HG02943 (cell line): Measurements from ENCODE around the gene CREB3.

Experiments used
- ATAC-seq: cut with Tn5 transposase; IDR thresholded peaks from one replicate; pipeline ENCODE4 v1.9.1; 2021; ENCODE audit warnings: mild to moderate bottlenecking, low read depth, moderate library complexity; ENCODE audit not compliant: unreplicated experiment

Gene CREB3

DNA sequence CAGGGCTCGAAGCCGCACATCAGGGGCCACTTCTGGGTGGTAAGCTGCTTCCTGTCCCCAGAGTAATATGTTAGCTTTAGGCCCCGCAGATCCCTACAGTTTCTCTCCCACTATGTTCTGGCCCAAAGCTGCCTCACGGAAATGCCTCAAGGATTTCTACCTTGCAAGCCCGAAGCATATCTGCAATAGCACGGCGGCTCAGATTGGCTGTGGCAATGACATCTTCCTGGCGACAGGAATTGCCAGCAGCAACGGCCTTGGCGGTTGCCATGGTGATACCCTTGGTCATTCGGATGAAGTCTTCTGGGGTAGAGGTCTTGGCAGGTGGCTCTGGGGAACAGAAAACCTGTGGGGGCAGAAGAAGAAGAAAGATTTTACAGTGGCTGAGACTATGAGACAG is 32.4 kb upstream of the CREB3 start:
- no peak for ATAC-seq

DNA sequence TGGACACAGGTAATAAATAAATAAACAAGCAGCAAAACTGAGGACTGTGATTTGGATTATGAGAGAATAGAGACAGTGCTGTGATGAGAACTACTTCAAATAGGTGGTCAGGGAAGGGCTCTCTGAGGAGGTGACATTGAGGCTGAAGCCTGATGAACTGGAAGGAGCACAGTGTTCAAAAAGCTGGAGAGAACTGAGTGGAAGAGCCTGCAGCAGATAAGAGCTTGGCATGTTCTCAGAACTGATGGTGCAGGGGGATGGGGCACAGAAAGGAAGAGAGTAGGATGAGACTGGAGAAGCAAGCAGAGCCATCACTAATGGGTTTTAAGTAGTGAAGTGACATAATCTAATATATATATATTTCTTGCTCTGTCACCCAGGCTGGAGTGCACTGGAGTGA is 31.5 kb upstream of the CREB3 start:
- no peak for ATAC-seq

DNA sequence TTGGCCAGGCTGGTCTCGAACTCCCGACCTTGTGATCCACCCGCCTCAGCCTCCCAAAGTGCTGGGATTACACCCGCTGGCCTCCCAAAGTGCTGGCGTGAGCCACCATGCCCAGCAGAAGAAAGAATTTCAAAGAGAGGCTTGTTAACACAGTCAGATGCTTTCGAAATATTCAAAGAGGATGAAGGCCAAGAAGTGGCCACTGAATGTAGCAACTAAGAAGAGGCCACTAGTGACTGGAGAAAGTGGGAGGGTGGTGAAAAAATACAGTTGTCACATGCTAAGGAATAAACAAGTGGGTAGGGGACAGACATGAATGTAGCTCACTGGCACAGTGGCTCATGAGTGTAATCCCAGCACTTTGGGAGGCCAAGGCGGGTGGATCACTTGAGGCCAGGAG is 29.8 kb upstream of the CREB3 start:
- ATAC-seq: no peak

DNA sequence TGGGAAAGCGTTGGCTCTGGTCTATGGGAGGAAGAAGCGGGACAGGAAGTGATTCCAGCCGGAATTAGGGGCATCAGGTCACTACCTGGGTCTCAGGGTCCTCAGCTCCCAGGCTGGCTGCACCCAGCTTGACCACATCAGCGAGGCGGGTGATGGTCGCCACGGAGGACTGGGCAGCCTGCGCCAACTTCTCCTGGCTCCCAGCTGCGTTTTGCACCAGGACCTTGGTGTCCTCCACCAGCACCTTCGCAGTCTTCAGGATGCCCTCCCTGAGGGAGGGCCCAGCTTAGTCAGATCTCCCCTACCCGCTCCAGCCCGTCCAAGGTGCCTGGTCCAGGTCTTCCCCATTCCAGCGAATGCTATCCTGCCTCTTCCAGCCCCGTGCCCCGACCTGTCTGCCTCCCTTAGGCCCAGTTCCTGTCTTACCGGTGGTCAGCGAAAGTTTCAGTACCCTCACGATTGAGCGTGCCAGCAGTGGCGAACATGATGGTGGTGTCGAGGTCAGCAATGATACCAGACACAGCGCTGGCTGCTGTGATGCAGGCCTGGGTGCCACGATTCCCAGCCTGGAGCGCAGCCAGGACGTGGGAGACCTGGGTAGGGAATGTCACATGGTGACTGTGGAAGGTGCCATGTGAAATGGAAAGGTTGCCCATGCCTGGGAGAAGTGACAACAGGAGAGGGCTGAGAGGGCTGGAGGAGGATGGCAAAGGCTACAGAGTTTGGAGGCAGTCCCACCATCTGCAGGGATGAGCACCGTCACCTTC is 28.4 kb upstream of the CREB3 start:
- no peak for ATAC-seq

DNA sequence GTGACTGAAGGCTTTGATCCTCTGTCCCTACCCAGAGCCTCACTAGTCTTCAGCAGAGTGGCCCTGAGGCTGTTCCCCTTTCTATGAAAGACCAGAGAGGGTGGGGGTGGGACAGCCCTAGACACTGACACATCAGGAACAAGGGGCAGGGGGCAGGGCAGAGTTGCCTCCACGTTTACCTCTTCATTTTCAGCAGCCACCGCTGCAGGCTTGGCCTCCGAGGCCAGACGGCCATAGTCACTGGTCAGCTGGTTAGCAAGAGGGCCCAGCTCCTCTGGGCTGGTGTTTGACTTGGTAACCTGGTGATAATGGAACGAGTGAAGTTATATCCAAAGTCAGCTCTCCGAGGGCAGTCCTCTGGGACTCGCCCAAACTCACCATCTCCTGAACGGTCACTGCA is 27.1 kb upstream of the CREB3 start:
- no peak for ATAC-seq

DNA sequence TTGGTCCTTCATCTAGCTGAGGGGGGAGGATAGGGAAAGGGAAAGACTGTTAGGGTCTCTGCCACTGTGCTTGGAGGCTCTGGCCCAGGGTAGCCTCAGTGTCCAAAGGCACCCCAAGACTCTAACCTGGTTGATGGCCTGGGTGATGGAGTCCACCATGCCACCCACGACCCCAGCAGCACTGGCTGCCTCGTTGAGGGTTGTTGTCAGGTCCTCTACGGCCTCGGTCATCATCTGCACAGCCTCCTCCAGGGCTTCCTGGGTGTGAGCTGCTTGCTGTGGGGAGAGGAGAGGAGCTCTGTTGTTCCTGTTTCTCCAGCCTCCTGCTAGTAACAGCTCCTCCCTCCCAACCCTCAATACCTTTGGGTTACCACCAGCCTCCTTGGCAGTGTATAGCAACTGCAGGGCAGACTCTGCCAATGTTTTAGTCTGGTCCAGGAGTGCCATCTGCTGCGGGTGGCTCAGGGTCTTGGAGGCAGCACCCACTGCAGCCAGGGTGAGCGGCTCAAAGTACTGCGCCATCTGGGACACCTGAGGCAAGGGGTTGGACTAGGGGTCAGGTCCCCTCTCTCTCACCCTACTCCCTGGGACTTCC is 26.5 kb upstream of the CREB3 start:
- no peak for ATAC-seq

DNA sequence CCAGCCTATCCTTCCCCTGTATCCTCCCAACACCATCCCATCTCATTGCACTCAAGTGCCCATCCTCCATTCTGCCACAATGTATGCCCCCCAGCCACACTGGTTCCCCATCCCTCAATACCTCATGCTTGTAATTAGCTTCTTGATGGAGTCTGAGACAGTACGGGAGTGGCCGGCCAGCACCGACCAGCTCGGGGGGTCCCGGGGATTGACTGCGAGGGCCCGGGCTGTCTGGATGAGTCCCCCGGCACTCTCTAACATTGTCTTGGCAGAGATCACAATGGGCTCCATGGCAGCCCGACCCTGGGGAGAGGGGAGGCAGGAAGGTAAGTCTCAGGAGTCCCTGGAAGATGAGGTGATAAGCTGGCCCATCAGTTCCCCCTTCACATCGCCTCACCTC is 25.5 kb upstream of the CREB3 start:
- no peak for ATAC-seq

DNA sequence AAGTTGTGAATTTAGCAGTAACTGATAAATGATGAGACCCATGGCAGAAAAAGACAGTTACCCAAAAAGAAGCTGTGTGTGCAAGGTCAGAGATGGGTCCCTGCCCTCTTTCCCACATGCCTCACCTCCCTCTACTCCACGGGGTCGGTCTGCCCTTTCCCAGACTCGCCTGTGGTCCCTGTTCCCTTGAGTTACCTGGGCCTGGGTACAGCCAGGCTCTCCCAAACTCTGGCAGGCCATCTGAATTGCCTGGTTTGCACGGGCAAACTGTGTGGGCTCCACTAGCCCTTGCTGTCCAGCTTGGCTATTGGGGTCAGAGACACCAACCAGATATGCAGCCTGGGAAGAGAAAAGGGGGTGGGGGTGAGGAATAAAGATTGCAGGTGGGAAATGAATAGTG is 24.3 kb upstream of the CREB3 start:
- no peak for ATAC-seq

GRCh38 chr9:35710818-35711500 is 21.5 kb upstream of the CREB3 start:
- no peak for ATAC-seq

DNA sequence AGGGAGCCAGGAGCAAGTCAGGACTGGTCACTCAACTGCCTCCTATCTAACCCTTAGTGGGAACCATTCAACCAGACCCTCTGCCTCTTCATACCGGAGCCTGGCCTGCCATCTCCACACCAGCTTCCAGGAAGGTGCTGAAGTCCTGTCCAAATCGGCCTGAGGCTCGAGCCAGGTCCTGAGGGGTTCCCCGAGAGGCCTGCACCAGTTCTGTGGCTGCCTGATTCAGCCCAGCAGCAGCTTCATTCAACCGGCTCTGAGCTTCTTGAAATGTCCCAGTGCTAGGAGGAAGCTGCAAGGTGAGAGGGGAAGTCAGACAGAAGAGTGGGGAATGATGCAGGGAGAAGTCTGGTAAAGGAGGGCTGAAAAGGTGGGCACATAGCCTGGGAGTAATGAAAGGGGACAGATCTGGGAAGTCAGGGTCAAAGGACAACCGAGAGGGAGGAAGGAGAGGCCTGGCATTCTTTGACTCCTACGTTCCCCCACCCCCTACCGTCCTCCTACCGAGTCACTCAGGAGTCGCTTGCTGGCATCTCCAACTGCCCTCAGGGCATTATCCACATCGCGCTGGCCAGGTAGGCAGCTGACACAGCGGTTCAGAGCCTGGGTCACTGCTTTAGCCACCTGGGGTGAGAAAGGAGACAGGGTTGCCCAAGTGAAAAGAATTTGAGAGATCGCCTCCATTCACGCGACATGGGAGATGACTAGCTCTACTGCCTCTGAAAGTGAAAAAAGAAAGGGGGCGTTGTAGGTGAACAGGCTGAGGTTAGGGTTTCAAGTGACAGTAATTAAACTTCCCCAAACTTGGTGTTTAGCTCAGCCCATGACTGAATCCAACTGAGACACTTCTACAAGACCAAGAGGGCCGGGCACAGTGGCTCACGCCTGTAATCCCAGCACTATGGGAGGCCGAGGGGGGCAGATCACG is 20.7 kb upstream of the CREB3 start:
- no peak for ATAC-seq

DNA sequence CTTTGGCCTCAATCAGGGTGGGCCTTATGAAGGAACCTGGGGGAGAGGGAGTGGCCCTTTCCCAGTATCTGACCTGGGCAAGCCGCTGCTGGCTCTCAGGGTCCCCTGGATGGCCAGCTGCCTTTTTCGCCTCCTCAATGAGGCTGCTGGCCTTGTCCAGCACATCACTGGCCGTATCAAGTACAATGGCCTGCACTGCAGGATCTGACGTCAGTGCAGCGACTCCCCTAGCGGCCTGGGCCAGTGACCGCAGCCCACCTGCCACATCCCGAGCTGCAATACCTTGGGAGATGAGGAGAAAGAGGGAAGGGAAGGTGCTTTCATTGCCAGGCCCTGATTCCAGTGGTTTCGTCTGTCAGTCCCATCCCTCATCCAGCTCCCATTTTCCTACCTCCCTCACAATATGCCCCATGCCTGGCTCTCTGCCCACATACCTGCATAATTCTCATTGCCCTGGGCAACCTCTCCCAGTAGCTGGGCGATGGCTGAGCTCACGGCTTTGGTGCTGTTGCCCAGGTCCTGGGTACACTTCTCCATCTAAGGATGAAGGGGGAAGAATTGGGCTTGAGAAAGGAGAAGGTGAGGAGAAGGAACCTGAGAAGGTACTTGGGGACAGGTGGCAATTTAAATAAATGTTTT is 19.6 kb upstream of the CREB3 start:
- no peak for ATAC-seq

DNA sequence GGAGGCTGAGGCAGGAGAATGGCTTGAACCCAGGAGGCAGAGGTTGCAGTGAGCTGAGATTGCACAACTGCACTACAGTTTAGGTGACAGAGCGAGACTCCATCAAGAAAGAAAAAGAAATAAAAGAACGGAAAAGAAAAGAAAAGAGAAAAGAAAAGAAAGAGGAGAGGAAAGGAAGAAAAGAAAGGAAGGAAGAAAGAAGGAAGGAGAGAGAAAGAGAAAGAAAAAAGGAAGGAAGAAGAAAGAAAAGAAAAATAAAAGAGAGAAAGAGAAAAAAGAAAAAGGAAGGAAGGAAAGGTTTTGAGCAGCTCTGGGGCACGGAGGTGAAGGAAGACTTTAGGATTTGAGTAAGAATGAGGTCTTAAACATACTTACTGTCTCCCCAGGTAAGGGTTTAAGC is 18.9 kb upstream of the CREB3 start:
- no peak for ATAC-seq

DNA sequence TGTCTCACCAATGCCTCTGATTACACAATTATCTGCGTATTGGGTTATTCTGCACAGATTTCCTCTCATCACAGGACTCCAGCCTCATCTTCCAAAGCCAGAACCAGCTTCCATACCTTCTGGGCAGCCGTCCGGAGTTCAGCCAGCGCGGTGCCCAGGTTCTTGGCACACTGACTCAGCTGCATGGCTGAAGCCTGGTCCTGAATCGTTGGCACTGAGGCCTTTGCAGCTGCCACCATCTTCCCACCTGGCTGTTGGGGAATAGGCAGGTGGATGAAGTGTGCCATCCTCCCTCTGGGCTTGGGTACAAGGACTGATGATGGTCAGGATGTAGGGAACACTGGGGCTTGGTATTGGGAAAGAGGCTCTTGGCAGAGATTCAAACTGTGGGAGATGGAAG is 18.3 kb upstream of the CREB3 start:
- no peak for ATAC-seq

- no peak for ATAC-seq
Measured at GRCh38 chr9:35714579-35715252, 17.8 kb upstream of the CREB3 start.

- no peak for ATAC-seq
Measured at GRCh38 chr9:35716230-35716629, 16.2 kb upstream of the CREB3 start.

- no peak for ATAC-seq
Measured at GRCh38 chr9:35717132-35717870, 15.2 kb upstream of the CREB3 start.

DNA sequence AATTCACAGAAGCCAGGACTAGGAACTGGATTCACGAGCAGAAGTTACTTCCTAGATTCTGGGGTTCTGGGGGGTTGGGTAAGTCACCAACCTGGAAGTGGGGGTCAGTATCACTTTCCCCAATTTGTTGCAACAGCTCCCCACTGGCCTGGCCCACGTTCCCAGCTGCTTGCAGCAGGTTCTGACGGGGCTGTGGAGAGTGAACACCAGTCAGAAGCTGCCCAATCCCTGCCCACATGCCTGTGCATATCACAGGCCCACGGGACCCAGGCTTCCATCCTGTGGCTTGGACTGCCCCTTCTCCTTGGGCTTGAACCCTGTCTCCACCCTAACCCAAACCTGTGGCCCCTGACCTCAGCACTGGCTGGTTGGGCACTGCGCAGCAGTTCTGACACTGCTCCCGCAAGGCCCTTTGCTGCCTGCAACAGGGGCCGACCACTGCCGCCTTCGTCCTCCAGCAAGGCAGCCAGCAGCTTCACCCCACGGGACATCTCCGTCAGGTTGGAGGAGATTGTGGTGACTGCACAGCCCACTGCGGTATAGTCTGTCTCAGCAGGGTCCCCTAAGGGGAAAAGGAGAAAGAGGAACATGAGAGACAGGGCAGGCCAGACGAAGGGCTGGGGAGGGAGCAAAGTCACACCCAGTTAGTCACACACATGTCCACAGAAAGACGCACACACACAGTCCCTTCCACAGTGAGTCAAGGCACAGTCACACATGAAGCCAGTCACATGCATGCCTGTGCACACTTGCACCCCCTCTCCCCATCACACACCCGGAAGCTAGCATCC is 13.6 kb upstream of the CREB3 start:
- no peak for ATAC-seq

DNA sequence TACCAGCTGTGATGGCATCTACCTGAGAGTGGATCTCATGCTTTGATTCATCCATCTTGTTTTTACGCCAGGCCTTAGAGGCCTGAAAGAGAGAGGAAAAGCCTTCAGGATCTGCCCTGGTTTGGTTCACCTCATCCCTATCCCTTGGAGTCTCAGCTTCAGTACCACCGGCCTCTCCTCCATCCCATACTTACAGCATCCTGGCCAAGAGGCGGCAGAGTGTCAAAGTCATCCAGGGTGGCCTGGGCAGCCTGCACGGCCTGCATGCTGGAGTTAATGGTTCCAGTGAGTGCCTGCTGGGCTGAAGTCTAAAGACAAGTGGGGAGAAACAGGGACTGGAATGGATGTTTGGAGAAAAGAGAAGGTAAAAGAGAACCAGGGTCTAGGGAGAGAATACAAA is 12.9 kb upstream of the CREB3 start:
- no peak for ATAC-seq
